Type B pancreatic cell (in vitro differentiated cells): ENCODE measurements around the gene SLC66A3. TPM values are rescaled to one million over a fixed set of nuclear protein-coding genes. Genes with fewer than 3 reads are reported as not detected.

Experiments used
- DNase-seq: peaks from one replicate; pipeline ENCODE4 v3.0.0; 2021; ENCODE audit warnings: mixed read lengths; ENCODE audit not compliant: unreplicated experiment; ENCODE audit errors: extremely low spot score
- H3K27ac Mint-ChIP-seq: 2 replicates; pipeline ENCODE4 v1.8.0; 2021; ENCODE audit warnings: mild to moderate bottlenecking, mixed read lengths
- H3K27me3 Mint-ChIP-seq: 2 replicates; pipeline ENCODE4 v1.8.0; 2021; ENCODE audit warnings: mixed read lengths
- H3K36me3 Mint-ChIP-seq: 2 replicates; pipeline ENCODE4 v1.8.0; 2021; ENCODE audit warnings: mixed read lengths
- H3K4me1 Mint-ChIP-seq: one replicate; pipeline ENCODE4 v1.8.0; 2021; ENCODE audit warnings: mixed read lengths; ENCODE audit not compliant: unreplicated experiment
- H3K4me3 Mint-ChIP-seq: 2 replicates; pipeline ENCODE4 v1.8.0; 2021; ENCODE audit warnings: mild to moderate bottlenecking, mixed read lengths
- H3K9me3 Mint-ChIP-seq: 2 replicates; pipeline ENCODE4 v1.8.0; 2021; ENCODE audit warnings: mixed read lengths
- total RNA-seq: library from RNA; stranded (reverse); gene quantifications from 2 replicates; pipeline ENCODE4 v1.2.1, GENCODE V29; 2021; ENCODE audit warnings: low replicate concordance
- TF ChIP-seq, protein P1 (sequence below): fragments of 200-600 bp; sonication (generic); conservative IDR thresholded peaks from 2 replicates; pipeline ENCODE4 v1.5.0; 2021; ENCODE audit warnings: antibody characterized with exemption, mild to moderate bottlenecking

The SLC66A3 gene
- total RNA-seq, 1 donor from 2014 or later: 6.3 TPM

DNA sequence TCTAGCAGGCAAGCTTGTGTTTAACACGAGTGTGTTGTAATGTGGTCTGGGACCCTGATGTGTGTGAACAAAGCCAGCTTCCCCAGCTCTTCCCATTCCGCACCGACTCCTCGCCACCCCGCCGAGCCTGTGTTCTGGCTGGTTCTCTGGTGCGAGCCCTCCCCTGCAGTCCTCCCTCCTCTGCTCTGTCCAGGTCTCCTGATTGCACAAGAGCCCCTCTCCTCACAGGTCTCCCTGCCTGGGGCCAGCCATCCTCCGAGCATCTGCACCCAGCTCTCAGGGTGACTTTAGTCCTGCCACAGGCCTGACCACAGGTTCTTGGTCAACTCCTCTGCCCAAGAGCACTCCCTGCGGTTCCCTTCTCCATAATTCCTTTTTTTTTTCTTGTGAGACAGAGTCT, 13.2 kb downstream of the SLC66A3 start:
- no peak for DNase-seq
- no peaks in the 10 kb centered on the region for H3K9me3 Mint-ChIP-seq
- TF ChIP-seq, protein P1, sequence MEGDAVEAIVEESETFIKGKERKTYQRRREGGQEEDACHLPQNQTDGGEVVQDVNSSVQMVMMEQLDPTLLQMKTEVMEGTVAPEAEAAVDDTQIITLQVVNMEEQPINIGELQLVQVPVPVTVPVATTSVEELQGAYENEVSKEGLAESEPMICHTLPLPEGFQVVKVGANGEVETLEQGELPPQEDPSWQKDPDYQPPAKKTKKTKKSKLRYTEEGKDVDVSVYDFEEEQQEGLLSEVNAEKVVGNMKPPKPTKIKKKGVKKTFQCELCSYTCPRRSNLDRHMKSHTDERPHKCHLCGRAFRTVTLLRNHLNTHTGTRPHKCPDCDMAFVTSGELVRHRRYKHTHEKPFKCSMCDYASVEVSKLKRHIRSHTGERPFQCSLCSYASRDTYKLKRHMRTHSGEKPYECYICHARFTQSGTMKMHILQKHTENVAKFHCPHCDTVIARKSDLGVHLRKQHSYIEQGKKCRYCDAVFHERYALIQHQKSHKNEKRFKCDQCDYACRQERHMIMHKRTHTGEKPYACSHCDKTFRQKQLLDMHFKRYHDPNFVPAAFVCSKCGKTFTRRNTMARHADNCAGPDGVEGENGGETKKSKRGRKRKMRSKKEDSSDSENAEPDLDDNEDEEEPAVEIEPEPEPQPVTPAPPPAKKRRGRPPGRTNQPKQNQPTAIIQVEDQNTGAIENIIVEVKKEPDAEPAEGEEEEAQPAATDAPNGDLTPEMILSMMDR: no peak
- no peak overlapping the region for H3K4me3 Mint-ChIP-seq
- H3K4me1 Mint-ChIP-seq: no peaks in the 10 kb centered on the region
- H3K27ac Mint-ChIP-seq: no peak overlapping the region
- H3K27me3 Mint-ChIP-seq: no peaks in the 10 kb centered on the region
- no peaks in the 10 kb centered on the region for H3K36me3 Mint-ChIP-seq

DNA sequence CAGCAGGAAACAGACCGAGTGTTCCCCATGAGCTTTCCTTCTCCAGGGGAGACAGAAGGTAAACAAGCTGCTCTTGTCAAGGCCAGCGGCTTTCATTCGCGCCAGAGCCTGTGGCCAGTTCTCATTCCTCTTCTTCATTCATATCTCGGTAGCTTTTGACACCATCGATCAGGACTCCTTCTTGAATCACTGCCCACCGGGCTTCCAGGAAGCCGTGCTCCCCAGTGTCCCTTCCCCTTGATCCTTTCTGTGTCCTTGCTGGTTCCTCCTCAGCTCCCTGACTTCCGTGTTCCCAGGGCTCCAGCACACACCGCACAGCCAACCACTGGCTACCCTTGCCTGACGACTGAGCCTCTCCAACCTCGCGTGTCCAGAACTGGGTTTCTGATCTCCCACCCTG, 14.1 kb downstream of the SLC66A3 start:
- no peak for DNase-seq
- Mint-ChIP-seq H3K9me3 (no peaks in the 10 kb centered on the region), H3K4me3 (no peak overlapping the region), H3K4me1 (no peaks in the 10 kb centered on the region), H3K27ac (no peak overlapping the region), H3K27me3 (no peaks in the 10 kb centered on the region), H3K36me3 (no peaks in the 10 kb centered on the region)
- TF ChIP-seq, protein P1: no peak

DNA sequence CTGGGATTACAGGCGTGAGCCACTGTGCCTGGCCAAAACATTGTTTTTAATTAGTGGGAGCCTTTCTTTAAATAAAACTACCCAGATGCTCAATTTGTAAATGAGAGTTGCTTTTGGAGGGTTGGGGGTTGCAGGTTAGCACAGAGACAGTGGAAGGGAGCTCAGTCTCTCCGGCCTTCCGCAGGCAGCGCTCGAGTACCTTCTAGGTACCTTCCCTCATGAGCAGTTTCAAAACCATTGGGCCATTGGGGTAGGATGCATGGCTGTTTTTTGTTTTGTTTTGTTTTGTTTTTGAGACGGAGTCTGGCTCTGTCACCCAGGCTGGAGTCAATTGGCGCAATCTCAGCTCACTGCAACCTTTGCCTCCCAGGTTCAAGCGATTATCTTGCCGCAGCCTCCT, 19.0 kb downstream of the SLC66A3 start:
- peaks cover 6% of the 10 kb centered on the region for H3K36me3 Mint-ChIP-seq
- H3K4me3 Mint-ChIP-seq: no peak overlapping the region
- no peak for DNase-seq
- H3K9me3 Mint-ChIP-seq: peaks cover 4% of the 10 kb centered on the region
- H3K27ac Mint-ChIP-seq: no peak overlapping the region
- H3K27me3 Mint-ChIP-seq: no peaks in the 10 kb centered on the region
- peaks cover 7% of the 10 kb centered on the region for H3K4me1 Mint-ChIP-seq
- TF ChIP-seq, protein P1: no peak

DNA sequence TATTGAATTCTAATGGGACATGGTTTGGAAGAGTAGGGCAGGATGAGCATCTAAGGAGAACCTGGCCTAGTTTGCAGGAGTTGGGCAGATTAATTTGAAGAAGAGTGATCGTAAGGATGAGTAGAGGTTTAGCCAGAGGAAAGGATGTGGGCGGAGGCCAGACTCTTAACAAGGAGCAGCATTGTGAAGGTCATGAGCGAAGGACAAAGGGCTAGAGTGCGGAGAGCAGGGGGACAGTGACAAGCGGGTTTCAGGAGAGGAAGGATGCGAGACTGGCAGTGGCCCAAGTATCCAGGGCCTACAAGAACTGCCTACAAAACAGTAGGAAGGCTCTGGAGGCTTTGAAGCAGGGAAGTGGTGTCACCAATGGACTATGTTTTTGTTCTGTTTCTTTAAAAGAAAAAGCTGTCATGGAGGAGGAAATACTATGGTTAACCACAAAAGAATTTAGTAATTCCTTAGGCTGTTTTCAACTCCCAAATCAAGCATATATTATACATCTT, 20.1 kb downstream of the SLC66A3 start:
- H3K27me3 Mint-ChIP-seq: no peaks in the 10 kb centered on the region
- H3K4me1 Mint-ChIP-seq: peaks cover 7% of the 10 kb centered on the region
- TF ChIP-seq, protein P1: no peak
- peaks cover 6% of the 10 kb centered on the region for H3K36me3 Mint-ChIP-seq
- peaks cover 4% of the 10 kb centered on the region for H3K9me3 Mint-ChIP-seq
- peak overlapping the region; percentile 20 for H3K27ac Mint-ChIP-seq
- DNase-seq: no peak
- no peak overlapping the region for H3K4me3 Mint-ChIP-seq

DNA sequence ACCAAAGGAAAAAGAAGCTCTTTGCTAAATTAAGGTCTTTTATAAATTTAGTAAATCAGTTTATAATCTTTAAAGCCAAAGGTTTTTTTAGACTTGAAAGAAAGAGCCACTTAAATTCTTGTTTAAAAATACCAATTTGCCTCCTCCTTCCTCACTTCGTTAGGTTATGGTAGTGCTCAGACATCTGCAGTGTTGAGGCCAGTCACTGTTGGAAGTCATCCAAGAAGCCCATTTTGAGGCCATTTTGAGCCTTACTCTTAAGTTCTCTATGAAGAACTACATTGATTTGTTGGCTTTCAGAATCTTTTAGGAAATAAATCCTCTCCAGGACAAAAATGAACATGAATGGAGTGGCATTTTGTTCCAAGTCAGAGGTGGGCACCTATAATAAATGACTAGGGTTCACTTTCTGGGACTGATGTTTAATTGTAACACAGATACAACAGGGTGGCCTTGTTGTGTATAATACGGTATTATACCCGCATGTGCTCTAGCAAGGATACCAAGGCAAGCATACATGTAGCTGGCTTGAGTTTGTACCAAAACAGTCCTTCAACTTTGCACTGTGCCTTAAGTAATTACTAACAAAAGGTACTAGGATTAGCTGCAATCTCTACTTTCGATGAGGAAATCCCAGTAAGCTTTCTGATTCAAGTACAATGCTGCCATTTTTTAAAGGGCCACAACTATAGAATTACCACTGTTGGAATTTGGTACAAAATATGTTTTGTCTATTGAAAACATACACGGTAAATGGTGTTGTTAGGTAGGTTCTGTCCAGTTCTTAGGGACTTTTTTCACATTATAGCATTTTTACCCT, 22.8 kb downstream of the SLC66A3 start:
- H3K4me1 Mint-ChIP-seq: peaks cover 7% of the 10 kb centered on the region
- peaks cover 9% of the 10 kb centered on the region for H3K36me3 Mint-ChIP-seq
- TF ChIP-seq, protein P1: no peak
- peaks cover 4% of the 10 kb centered on the region for H3K9me3 Mint-ChIP-seq
- no peak overlapping the region for H3K27ac Mint-ChIP-seq
- no peak for DNase-seq
- no peak overlapping the region for H3K4me3 Mint-ChIP-seq
- no peaks in the 10 kb centered on the region for H3K27me3 Mint-ChIP-seq
